ENCODE results near the gene TOR2A. TPM values are rescaled to one million over a fixed set of nuclear protein-coding genes. Genes with fewer than 3 reads are reported as not detected.

TOR2A gene
- total and polyA plus RNA-seq, 9 donors, result 3.7 to 10.0 (median 9.2) TPM

- WGBS (ENCODE audit: insufficient coverage), result no CpG with 5 or more reads among the region's 5 CpGs
- peaks cover 37% of the 10 kb centered on the region for H3K4me1 ChIP-seq (ENCODE audit: control insufficient read depth, insufficient read depth, low read length)
Observed at GRCh38 chr9:127769101-127769500, 34.0 kb upstream of the TOR2A start.

GRCh38 chr9:127768698-127769097, 33.6 kb upstream of the TOR2A start:
- Histone ChIP-seq H3K4me3 (ENCODE audit: low read length) (no peak overlapping the region), H3K9me3 (replicated peaks; ENCODE audit: control insufficient read depth, low read depth, low read length) (no peaks in the 10 kb centered on the region), H3K4me1 (ENCODE audit: control insufficient read depth, insufficient read depth, low read length) (peaks cover 39% of the 10 kb centered on the region), H3K36me3 (ENCODE audit: control insufficient read depth, insufficient read depth, low read length) (peaks cover 9% of the 10 kb centered on the region), H3K27me3 (ENCODE audit: control insufficient read depth, insufficient read depth, low read length) (no peaks in the 10 kb centered on the region), H3K27ac (ENCODE audit: low read length) (peak overlapping the region; percentile 79)
- DNase-seq, result no peak
- WGBS (ENCODE audit: insufficient coverage), result 70% methylated on average over 8 of the region's 8 CpGs

More at GRCh38 chr9:127769101-127769500, 34.0 kb upstream of the TOR2A start:
- H3K27me3 ChIP-seq (ENCODE audit: control insufficient read depth, insufficient read depth, low read length), result no peaks in the 10 kb centered on the region
- H3K4me3 ChIP-seq (ENCODE audit: low read length), result no peak overlapping the region
- no peak for DNase-seq
- H3K36me3 ChIP-seq (ENCODE audit: control insufficient read depth, insufficient read depth, low read length), result peaks cover 13% of the 10 kb centered on the region
- peak overlapping the region; percentile 79 for H3K27ac ChIP-seq (ENCODE audit: low read length)
- no peaks in the 10 kb centered on the region for H3K9me3 ChIP-seq (replicated peaks; ENCODE audit: control insufficient read depth, low read depth, low read length)

GRCh38 chr9:127767909-127768331, 32.8 kb upstream of the TOR2A start:
- DNase-seq, result peak; percentile 67
- H3K4me3 ChIP-seq (ENCODE audit: low read length), result no peak overlapping the region
- H3K27me3 ChIP-seq (ENCODE audit: control insufficient read depth, insufficient read depth, low read length), result no peaks in the 10 kb centered on the region
- WGBS (ENCODE audit: insufficient coverage), result 8% methylated on average over 4 of the region's 13 CpGs
- H3K27ac ChIP-seq (ENCODE audit: low read length), result peak overlapping the region; percentile 79
- peaks cover 8% of the 10 kb centered on the region for H3K36me3 ChIP-seq (ENCODE audit: control insufficient read depth, insufficient read depth, low read length)
- peaks cover 42% of the 10 kb centered on the region for H3K4me1 ChIP-seq (ENCODE audit: control insufficient read depth, insufficient read depth, low read length)
- no peaks in the 10 kb centered on the region for H3K9me3 ChIP-seq (replicated peaks; ENCODE audit: control insufficient read depth, low read depth, low read length)

- peaks cover 2% of the 10 kb centered on the region for H3K27me3 ChIP-seq (ENCODE audit: control insufficient read depth, insufficient read depth, low read length)
- peaks cover 47% of the 10 kb centered on the region for H3K4me1 ChIP-seq (ENCODE audit: control insufficient read depth, insufficient read depth, low read length)
- DNase-seq, result no peak
- peaks cover 11% of the 10 kb centered on the region for H3K36me3 ChIP-seq (ENCODE audit: control insufficient read depth, insufficient read depth, low read length)
- H3K4me3 ChIP-seq (ENCODE audit: low read length), result no peak overlapping the region
- no peaks in the 10 kb centered on the region for H3K9me3 ChIP-seq (replicated peaks; ENCODE audit: control insufficient read depth, low read depth, low read length)
- peak overlapping the region; percentile 79 for H3K27ac ChIP-seq (ENCODE audit: low read length)
- 20% methylated on average over 2 of the region's 3 CpGs for WGBS (ENCODE audit: insufficient coverage)
Observed at GRCh38 chr9:127767410-127767809, 32.3 kb upstream of the TOR2A start.

- no peak overlapping the region for H3K27ac ChIP-seq (ENCODE audit: low read length)
Observed at GRCh38 chr9:127765418-127765817, 30.3 kb upstream of the TOR2A start.

GRCh38 chr9:127763918-127764384, 28.9 kb upstream of the TOR2A start:
- H3K4me3 ChIP-seq (ENCODE audit: low read length), result no peak overlapping the region
- H3K4me1 ChIP-seq (ENCODE audit: control insufficient read depth, insufficient read depth, low read length), result peaks cover 43% of the 10 kb centered on the region
- H3K27ac ChIP-seq (ENCODE audit: low read length), result peak overlapping the region; percentile 71
- peaks cover 20% of the 10 kb centered on the region for H3K36me3 ChIP-seq (ENCODE audit: control insufficient read depth, insufficient read depth, low read length)
- H3K9me3 ChIP-seq (replicated peaks; ENCODE audit: control insufficient read depth, low read depth, low read length), result no peaks in the 10 kb centered on the region
- H3K27me3 ChIP-seq (ENCODE audit: control insufficient read depth, insufficient read depth, low read length), result peaks cover 2% of the 10 kb centered on the region
- 40% methylated on average over 7 of the region's 7 CpGs for WGBS (ENCODE audit: insufficient coverage)
- DNase-seq, result peak; percentile 62

More at GRCh38 chr9:127765418-127765817, 30.3 kb upstream of the TOR2A start:
- 70% methylated on average over 1 of the region's 1 CpG for WGBS (ENCODE audit: insufficient coverage)
- H3K4me1 ChIP-seq (ENCODE audit: control insufficient read depth, insufficient read depth, low read length), result peaks cover 50% of the 10 kb centered on the region
- H3K36me3 ChIP-seq (ENCODE audit: control insufficient read depth, insufficient read depth, low read length), result peaks cover 17% of the 10 kb centered on the region
- H3K27me3 ChIP-seq (ENCODE audit: control insufficient read depth, insufficient read depth, low read length), result peaks cover 2% of the 10 kb centered on the region
- no peak for DNase-seq
- no peaks in the 10 kb centered on the region for H3K9me3 ChIP-seq (replicated peaks; ENCODE audit: control insufficient read depth, low read depth, low read length)
- H3K4me3 ChIP-seq (ENCODE audit: low read length), result no peak overlapping the region

- DNase-seq, result peak; percentile 64
- WGBS (ENCODE audit: insufficient coverage), result 23% methylated on average over 16 of the region's 16 CpGs
Observed at GRCh38 chr9:127762111-127762676, 27.1 kb upstream of the TOR2A start.

GRCh38 chr9:127761491-127761956, 26.4 kb upstream of the TOR2A start:
- peaks cover 16% of the 10 kb centered on the region for H3K36me3 ChIP-seq (ENCODE audit: control insufficient read depth, insufficient read depth, low read length)
- H3K27me3 ChIP-seq (ENCODE audit: control insufficient read depth, insufficient read depth, low read length), result peaks cover 2% of the 10 kb centered on the region
- H3K4me3 ChIP-seq (ENCODE audit: low read length), result no peak overlapping the region
- 39% methylated on average over 4 of the region's 5 CpGs for WGBS (ENCODE audit: insufficient coverage)
- DNase-seq, result no peak
- peaks cover 25% of the 10 kb centered on the region for H3K4me1 ChIP-seq (ENCODE audit: control insufficient read depth, insufficient read depth, low read length)
- H3K27ac ChIP-seq (ENCODE audit: low read length), result peak overlapping the region; percentile 71
- H3K9me3 ChIP-seq (replicated peaks; ENCODE audit: control insufficient read depth, low read depth, low read length), result no peaks in the 10 kb centered on the region

More at GRCh38 chr9:127762111-127762676, 27.1 kb upstream of the TOR2A start:
- no peaks in the 10 kb centered on the region for H3K9me3 ChIP-seq (replicated peaks; ENCODE audit: control insufficient read depth, low read depth, low read length)
- no peak overlapping the region for H3K4me3 ChIP-seq (ENCODE audit: low read length)
- peaks cover 21% of the 10 kb centered on the region for H3K36me3 ChIP-seq (ENCODE audit: control insufficient read depth, insufficient read depth, low read length)
- peak overlapping the region; percentile 71 for H3K27ac ChIP-seq (ENCODE audit: low read length)
- H3K4me1 ChIP-seq (ENCODE audit: control insufficient read depth, insufficient read depth, low read length), result peaks cover 31% of the 10 kb centered on the region
- H3K27me3 ChIP-seq (ENCODE audit: control insufficient read depth, insufficient read depth, low read length), result peaks cover 2% of the 10 kb centered on the region

- no peak overlapping the region for H3K4me3 ChIP-seq (ENCODE audit: low read length)
Observed at GRCh38 chr9:127761061-127761460, 26.0 kb upstream of the TOR2A start.

GRCh38 chr9:127758843-127759242, 23.7 kb upstream of the TOR2A start:
- 100% methylated on average over 2 of the region's 5 CpGs for WGBS (ENCODE audit: insufficient coverage)
- H3K36me3 ChIP-seq (ENCODE audit: control insufficient read depth, insufficient read depth, low read length), result peaks cover 19% of the 10 kb centered on the region
- no peaks in the 10 kb centered on the region for H3K9me3 ChIP-seq (replicated peaks; ENCODE audit: control insufficient read depth, low read depth, low read length)
- no peak overlapping the region for H3K4me3 ChIP-seq (ENCODE audit: low read length)
- H3K27ac ChIP-seq (ENCODE audit: low read length), result no peak overlapping the region
- peaks cover 35% of the 10 kb centered on the region for H3K4me1 ChIP-seq (ENCODE audit: control insufficient read depth, insufficient read depth, low read length)
- DNase-seq, result no peak
- peaks cover 20% of the 10 kb centered on the region for H3K27me3 ChIP-seq (ENCODE audit: control insufficient read depth, insufficient read depth, low read length)

More at GRCh38 chr9:127761061-127761460, 26.0 kb upstream of the TOR2A start:
- 80% methylated on average over 5 of the region's 5 CpGs for WGBS (ENCODE audit: insufficient coverage)
- peak overlapping the region; percentile 29 for H3K27ac ChIP-seq (ENCODE audit: low read length)
- no peaks in the 10 kb centered on the region for H3K9me3 ChIP-seq (replicated peaks; ENCODE audit: control insufficient read depth, low read depth, low read length)
- peaks cover 4% of the 10 kb centered on the region for H3K27me3 ChIP-seq (ENCODE audit: control insufficient read depth, insufficient read depth, low read length)
- H3K36me3 ChIP-seq (ENCODE audit: control insufficient read depth, insufficient read depth, low read length), result peaks cover 19% of the 10 kb centered on the region
- H3K4me1 ChIP-seq (ENCODE audit: control insufficient read depth, insufficient read depth, low read length), result peaks cover 25% of the 10 kb centered on the region
- no peak for DNase-seq

Measured in muscle of leg (tissue), 11 donors.